GM18907 (cell line): ENCODE measurements around the gene ITGA11.
A peak's percentile ranks its signal among the peaks of the same experiment; 100 is the strongest.

Experiments
- ATAC-seq: cut with Tn5 transposase; IDR thresholded peaks from one replicate; pipeline ENCODE4 v1.9.1; 2021; ENCODE audit warnings: mild to moderate bottlenecking, moderate library complexity; ENCODE audit not compliant: unreplicated experiment

ITGA11 gene

GRCh38 chr15:68300115-68300940 lies 131.6 kb downstream of the ITGA11 start:
- ATAC-seq: no peak

DNA sequence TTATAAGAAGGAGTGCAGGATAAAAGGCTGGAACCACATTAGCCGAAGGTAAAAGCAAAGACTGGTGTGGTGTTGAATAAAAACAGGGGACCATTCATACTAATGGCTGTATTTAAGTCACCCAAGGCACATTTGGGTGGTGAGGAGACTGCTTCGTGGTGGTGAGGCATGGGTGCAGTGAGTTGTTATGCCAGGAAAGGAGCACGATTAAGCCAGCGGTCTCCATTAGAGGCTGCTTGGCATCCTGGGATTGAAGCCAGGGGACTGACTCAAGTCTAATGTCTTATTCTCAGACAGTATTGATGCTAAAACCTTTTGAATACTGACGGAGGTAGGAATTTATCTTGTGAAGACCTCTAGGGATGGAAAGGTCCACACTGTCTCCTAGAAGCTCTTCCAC lies 132.5 kb downstream of the ITGA11 start:
- ATAC-seq: no peak

- ATAC-seq: peak; percentile 77
Observed at GRCh38 chr15:68298882-68299381, 133.0 kb downstream of the ITGA11 start.

- no peak for ATAC-seq
Observed at GRCh38 chr15:68298336-68298735, 133.6 kb downstream of the ITGA11 start.

- ATAC-seq: no peak
Observed at GRCh38 chr15:68295014-68295805, 136.8 kb downstream of the ITGA11 start.

GRCh38 chr15:68292967-68293366 lies 139.0 kb downstream of the ITGA11 start:
- ATAC-seq: no peak

- no peak for ATAC-seq
Observed at GRCh38 chr15:68292157-68292781, 139.7 kb downstream of the ITGA11 start.

DNA sequence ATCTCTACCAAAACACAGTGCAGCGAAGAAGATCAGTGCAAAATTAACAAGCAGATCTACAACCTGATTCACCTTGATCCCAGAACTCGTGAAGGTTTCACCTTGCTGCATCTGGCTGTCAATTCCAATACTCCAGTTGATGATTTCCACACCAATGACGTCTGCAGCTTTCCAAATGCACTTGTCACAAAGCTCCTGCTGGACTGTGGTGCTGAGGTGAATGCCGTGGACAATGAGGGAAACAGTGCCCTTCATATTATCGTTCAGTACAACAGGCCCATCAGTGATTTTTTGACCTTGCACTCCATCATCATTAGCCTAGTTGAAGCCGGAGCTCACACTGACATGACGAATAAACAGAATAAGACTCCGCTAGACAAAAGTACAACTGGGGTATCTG lies 141.2 kb downstream of the ITGA11 start:
- no peak for ATAC-seq

DNA sequence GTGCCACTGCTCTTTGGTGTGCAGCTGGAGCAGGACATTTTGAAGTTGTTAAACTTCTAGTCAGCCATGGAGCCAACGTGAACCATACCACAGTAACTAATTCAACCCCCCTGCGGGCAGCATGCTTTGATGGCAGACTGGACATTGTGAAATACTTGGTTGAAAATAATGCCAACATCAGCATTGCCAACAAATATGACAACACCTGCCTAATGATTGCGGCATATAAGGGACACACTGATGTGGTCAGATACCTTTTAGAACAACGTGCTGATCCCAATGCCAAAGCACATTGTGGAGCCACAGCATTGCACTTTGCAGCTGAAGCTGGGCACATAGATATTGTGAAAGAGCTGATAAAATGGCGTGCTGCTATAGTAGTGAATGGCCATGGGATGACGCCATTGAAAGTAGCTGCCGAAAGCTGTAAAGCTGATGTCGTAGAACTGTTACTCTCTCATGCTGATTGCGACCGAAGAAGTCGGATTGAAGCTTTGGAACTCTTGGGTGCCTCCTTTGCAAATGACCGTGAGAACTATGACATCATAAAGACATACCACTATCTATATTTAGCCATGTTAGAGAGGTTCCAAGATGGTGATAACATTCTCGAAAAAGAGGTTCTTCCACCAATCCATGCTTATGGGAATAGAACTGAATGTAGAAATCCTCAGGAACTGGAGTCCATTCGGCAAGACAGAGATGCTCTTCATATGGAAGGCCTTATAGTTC lies 142.2 kb downstream of the ITGA11 start:
- ATAC-seq: no peak

- no peak for ATAC-seq
Observed at GRCh38 chr15:68289057-68289456, 142.9 kb downstream of the ITGA11 start.

GRCh38 chr15:68286256-68286655 lies 145.7 kb downstream of the ITGA11 start:
- ATAC-seq: no peak

DNA sequence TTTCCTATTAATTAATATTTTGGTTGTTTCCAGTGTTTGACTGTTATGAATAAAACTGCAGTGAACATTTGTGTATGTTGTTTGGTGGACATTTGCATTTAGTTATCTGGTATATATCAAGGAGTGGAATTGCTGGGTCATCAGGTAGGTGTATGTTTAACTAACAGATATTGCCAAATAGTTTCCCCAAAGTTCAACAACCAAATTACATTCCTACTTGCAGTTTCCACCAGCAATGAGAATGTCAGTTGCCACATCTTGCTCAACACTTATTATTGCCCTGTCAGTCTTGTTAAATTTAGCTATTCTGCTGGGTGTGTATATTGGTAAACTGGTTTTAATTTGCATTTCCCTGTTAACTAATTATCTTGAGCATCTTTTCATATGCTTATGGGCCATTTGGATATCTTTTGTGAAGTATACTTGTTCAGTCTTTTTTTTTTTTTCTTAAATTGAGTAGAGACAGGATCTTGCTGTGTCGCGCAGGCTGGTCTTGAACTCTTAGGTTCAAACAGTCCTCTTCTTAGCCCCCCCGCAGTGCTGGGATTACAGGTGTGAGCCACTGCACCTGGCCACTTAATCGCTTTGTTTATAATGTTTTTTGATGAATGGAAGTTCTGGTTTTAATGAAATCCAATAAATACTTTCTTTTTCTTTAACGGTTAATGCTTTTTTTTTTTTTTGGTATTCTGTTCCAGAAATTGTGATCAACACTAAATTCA lies 146.5 kb downstream of the ITGA11 start:
- no peak for ATAC-seq

DNA sequence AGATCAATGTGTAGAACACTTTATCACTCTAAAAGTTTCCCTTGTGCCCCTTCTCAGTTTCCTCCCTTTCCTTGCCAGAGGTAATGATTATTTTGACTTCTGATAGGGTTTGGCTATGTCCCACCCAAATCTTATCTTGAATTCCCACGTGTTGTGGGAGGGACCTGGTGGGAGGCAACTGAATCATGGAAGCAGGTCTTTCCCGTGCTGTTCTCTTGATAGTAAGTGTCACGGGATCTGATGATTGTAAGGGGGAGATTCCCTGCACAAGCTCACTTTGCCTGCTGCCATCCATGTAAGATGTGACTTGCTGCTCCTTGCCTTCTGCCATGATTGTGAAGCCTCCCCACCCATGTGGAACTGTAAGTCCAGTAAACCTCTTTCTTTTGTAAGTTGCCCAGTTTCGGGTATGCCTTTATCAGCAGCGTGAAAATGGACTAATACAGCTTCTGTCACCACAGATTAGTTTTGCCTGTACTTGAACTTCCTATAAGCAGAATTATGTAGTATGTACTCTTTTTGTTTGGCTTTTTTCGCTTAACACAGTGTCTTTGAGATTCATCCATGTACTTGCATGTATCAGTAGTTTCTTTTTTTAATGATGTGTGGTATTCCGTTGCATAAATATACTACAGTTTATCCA lies 147.2 kb downstream of the ITGA11 start:
- no peak for ATAC-seq

- no peak for ATAC-seq
Observed at GRCh38 chr15:68283401-68283800, 148.6 kb downstream of the ITGA11 start.

DNA sequence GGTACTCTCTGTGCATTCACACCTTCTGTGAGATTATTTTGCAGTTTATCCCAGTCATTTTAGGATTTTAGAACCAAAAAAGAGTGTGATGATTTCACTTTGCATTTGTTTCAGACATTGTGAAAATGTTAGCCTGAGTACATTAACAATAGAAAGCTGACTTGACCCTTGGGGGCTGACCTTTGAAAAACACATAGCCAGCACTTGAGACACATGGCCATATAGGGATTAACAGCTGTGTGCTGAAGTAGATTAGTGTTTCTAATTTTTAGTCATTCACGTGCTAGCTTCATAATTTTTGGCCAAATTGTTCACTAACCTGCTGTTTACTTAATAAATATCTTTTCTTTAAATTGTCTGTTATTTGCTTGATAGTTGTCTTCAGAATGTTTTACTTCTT lies 151.0 kb downstream of the ITGA11 start:
- no peak for ATAC-seq

GRCh38 chr15:68279779-68280753 lies 151.9 kb downstream of the ITGA11 start:
- ATAC-seq: no peak

- no peak for ATAC-seq
Observed at GRCh38 chr15:68278595-68279405, 153.2 kb downstream of the ITGA11 start.

- ATAC-seq: no peak
Observed at GRCh38 chr15:68278345-68278594, 153.7 kb downstream of the ITGA11 start.
